Lower leg skin (tissue), 4 donors: ENCODE data around the gene CCSAP. TPM values are rescaled to one million over a fixed set of nuclear protein-coding genes. Genes with fewer than 3 reads are reported as not detected.

Source experiments
- DNase-seq, 2 donors: peaks; one replicate each; pipeline ENCODE4 v3.0.0-alpha.2; 2019; ENCODE audit warnings: low spot score in 2 of 2
- H3K4me3 ChIP-seq: fragments of 200-600 bp; sonication (generic); 2 replicates; pipeline ENCODE4 v1.5.1; 2017; ENCODE audit warnings: mild to moderate bottlenecking, low read depth; ENCODE audit not compliant: poor library complexity, severe bottlenecking
- POLR2A ChIP-seq, 2 donors: fragments of 450-650 bp; IDR thresholded peaks; one replicate each; pipeline ENCODE4 v1.6.1; 2016 to 2017; ENCODE audit warnings: antibody characterized with exemption in 2 of 2, mild to moderate bottlenecking in 1 of 2, moderate library complexity in 1 of 2
- WGBS, 2 donors: methylation state at CpG; one replicate each; pipeline ENCODE4 v1.1.5; 2018; 5-methylcytosine and 5-hydroxymethylcytosine counted together
- intact Hi-C: fragments of 100-400 bp; cut with DNase I; formaldehyde crosslinking; loops from one replicate; pipeline ENCODE4 v1.15.0; 2023; ENCODE audit warnings: low total_unique reads
- total RNA-seq, 4 donors: library from RNA; depleted of rRNA; stranded (reverse); fragments of >200 nt; gene quantifications; one replicate each; pipeline ENCODE4 v1.1.0, GENCODE V29; 2016
- TF ChIP-seq, protein P1 (sequence below), 3 donors: fragments of 450-650 bp; IDR thresholded peaks; one replicate each; pipeline ENCODE4 v1.5.1; 2016; ENCODE audit warnings: antibody characterized with exemption in 3 of 3, mild to moderate bottlenecking in 3 of 3, moderate library complexity in 2 of 3

CCSAP gene
- total RNA-seq, 4 donors from 2014 or later = 20.0 to 32.4 (median 26.8) TPM

DNA sequence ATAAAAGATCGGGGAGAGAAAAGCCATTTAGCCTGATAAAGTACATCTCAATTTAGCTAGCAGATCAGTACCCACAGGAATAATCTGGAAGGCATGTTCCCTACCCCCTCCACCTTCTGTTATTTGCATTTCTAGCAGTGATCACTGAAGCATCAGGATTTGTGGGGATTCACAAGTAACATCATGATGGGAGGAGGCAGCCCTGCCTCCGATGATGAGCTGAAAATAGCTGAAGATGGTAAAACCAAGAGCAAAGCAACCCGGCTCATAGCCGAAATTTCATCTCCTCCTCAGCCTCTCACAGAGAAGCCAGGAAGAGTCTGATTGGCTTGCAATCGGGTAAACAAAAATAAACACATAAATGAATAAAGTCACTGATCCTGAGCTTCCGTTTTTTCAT lies 2.4 kb downstream of the CCSAP start:
- no peak for TF ChIP-seq POLR2A (IDR thresholded peaks at IDR 0.05)
- TF ChIP-seq, protein P1, sequence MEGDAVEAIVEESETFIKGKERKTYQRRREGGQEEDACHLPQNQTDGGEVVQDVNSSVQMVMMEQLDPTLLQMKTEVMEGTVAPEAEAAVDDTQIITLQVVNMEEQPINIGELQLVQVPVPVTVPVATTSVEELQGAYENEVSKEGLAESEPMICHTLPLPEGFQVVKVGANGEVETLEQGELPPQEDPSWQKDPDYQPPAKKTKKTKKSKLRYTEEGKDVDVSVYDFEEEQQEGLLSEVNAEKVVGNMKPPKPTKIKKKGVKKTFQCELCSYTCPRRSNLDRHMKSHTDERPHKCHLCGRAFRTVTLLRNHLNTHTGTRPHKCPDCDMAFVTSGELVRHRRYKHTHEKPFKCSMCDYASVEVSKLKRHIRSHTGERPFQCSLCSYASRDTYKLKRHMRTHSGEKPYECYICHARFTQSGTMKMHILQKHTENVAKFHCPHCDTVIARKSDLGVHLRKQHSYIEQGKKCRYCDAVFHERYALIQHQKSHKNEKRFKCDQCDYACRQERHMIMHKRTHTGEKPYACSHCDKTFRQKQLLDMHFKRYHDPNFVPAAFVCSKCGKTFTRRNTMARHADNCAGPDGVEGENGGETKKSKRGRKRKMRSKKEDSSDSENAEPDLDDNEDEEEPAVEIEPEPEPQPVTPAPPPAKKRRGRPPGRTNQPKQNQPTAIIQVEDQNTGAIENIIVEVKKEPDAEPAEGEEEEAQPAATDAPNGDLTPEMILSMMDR (IDR thresholded peaks at IDR 0.05) = no peak
- H3K4me3 ChIP-seq = no peak overlapping the region

DNA sequence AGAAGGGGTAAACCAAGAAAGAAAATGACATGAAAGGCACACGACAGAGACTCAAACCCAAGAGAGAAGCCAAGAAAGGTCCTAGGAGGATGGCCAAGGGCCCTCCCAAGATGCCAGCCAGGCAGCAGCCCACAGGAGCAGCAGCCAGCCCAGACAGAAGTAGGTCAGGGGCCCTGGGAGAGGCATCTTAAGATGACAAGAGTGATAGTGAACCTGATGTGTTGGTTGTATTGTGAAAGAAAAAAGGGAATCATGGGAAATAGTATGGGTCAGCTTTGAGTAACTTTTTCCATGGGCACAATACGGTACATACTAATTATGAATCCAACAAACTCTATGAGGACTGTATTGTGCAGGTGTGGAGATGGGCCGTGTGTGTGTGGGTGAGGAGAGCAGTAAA lies 3.3 kb downstream of the CCSAP start:
- intact Hi-C loops = no loop called here
- 64 to 79% methylated on average over 3 of the region's 3 CpGs for WGBS, 2 donors
- no peak overlapping the region for H3K4me3 ChIP-seq
- no peak for DNase-seq
- no peak for TF ChIP-seq POLR2A (IDR thresholded peaks at IDR 0.05)
- TF ChIP-seq, protein P1 (IDR thresholded peaks at IDR 0.05) = no peak

More for the DNA sequence above, 2.4 kb downstream of the CCSAP start:
- intact Hi-C loops = no loop called here
- 91% methylated on average over 6 of the region's 6 CpGs for WGBS, 2 donors
- no peak for DNase-seq

DNA sequence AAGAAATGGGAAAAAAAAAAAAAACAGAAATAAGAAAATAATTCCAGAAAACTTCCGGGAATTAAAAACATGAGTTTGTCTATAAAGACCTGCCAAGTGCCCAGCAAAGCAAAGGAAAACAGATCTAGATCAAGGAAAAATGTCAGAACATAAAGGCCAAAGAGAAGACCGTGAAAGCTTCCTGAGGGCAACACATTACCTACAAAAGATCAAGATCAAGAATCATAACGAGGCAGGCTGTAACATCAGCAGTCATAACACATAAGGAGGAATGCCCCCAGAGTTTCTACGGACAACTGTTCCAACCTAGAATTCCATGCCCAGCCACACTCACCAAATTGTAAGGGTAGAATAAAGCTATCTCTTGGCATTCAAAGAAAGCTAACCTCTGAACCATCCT lies 3.8 kb downstream of the CCSAP start:
- no peak overlapping the region for H3K4me3 ChIP-seq
- intact Hi-C loops = no loop called here
- WGBS, 2 donors = 83 to 86% methylated on average over 4 of the region's 4 CpGs
- TF ChIP-seq POLR2A (IDR thresholded peaks at IDR 0.05) = no peak
- TF ChIP-seq, protein P1 (IDR thresholded peaks at IDR 0.05) = no peak
- no peak for DNase-seq

DNA sequence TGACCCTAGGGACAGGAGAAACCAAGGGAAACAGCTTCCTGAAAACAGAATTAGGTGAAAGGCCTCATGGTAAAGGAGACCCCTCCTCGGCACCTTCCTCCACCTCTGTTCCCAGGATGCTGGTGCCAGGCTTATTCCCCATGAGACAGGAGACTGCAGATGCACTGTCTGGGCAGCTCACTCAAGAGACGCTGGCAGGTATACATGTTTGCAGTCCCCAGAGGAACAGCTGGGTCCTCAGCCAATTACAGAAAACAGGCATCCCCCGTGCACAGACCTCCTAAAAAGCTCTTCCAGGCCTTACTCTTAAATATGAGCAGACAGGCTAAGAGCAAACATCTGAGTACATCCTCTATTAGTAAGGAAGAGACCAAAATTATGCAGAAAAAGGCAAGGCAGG lies 6.5 kb downstream of the CCSAP start:
- 88 to 92% methylated on average over 3 of the region's 3 CpGs for WGBS, 2 donors
- intact Hi-C loops = no loop called here
- TF ChIP-seq, protein P1 (IDR thresholded peaks at IDR 0.05) = no peak
- no peak for TF ChIP-seq POLR2A (IDR thresholded peaks at IDR 0.05)
- DNase-seq = no peak
- H3K4me3 ChIP-seq = no peak overlapping the region

DNA sequence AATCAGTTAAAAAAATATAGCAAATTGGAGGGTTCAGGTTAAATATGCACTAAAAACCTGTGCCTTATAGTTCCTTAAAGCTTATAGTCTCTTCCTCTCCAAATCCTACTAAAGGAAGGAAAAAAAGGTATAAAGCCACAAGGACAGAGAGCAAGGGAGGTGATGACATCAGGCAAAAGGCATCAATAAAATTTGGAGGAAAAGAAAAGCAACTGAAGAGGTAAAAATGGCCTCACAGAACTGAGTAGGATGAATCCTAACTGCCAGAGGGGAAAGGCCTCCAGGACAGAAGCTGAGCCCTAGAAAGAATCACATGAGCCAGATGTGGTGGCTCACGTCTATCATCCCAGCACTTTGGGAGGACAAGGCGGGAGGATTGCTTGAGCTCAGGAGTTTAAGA lies 8.1 kb downstream of the CCSAP start:
- intact Hi-C loops = no loop called here
- DNase-seq = no peak
- H3K4me3 ChIP-seq = no peak overlapping the region
- WGBS, 2 donors = 92 to 100% methylated on average over 2 of the region's 2 CpGs
- TF ChIP-seq, protein P1 (IDR thresholded peaks at IDR 0.05) = no peak
- TF ChIP-seq POLR2A (IDR thresholded peaks at IDR 0.05) = no peak

DNA sequence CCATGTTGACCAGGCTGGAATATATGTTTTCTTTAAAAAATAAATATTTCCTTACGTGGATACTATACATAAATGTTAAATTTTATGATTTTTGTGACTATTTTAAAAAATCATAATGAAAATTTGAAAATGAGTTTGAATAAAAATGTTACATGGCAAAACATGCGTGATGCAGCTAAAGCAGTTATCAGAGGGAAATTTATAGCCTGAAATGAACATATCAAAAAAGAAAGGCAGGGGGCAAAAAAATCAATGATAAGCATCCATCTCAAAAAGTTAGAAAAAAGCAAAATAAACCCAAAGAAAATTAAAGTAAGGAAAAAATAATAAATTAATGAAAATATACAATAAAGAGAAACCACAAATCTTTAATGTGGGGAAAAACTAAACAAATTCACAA lies 8.6 kb downstream of the CCSAP start:
- TF ChIP-seq POLR2A (IDR thresholded peaks at IDR 0.05) = no peak
- TF ChIP-seq, protein P1 (IDR thresholded peaks at IDR 0.05) = no peak

More for the DNA sequence above, 8.6 kb downstream of the CCSAP start:
- DNase-seq = no peak
- intact Hi-C loops = no loop called here
- no peak overlapping the region for H3K4me3 ChIP-seq
- 70 to 97% methylated on average over 2 of the region's 2 CpGs for WGBS, 2 donors
